Neural progenitor cell (in vitro differentiated cells): ENCODE results near the gene EXOC6B. TPM values are rescaled to one million over a fixed set of nuclear protein-coding genes. Genes with fewer than 3 reads are reported as not detected.

Experiments
- DNase-seq: peaks from one replicate; pipeline ENCODE4 v3.0.0-alpha.2; 2016; ENCODE audit warnings: low spot score
- H2AFZ ChIP-seq: fragments of 200-600 bp; sonication (generic); replicated peaks from 2 replicates; pipeline ENCODE4 v1.6.1; 2016; ENCODE audit warnings: antibody characterized with exemption
- H3F3A ChIP-seq: fragments of 200-600 bp; sonication (generic); 2 replicates; pipeline ENCODE4 v1.6.1; 2016; ENCODE audit warnings: antibody characterized with exemption, low read depth
- H3K27ac ChIP-seq: fragments of 200-600 bp; sonication (generic); 2 replicates; pipeline ENCODE4 v1.5.1; 2016; ENCODE audit warnings: mild to moderate bottlenecking
- H3K27me3 ChIP-seq: fragments of 200-600 bp; sonication (generic); 2 replicates; pipeline ENCODE4 v1.6.1; 2016; ENCODE audit warnings: mild to moderate bottlenecking, moderate library complexity
- H3K36me3 ChIP-seq: fragments of 200-600 bp; sonication (generic); 2 replicates; pipeline ENCODE4 v1.5.1; 2016
- H3K4me1 ChIP-seq: fragments of 200-600 bp; sonication (generic); 2 replicates; pipeline ENCODE4 v1.6.1; 2016; ENCODE audit warnings: mixed run types
- H3K4me2 ChIP-seq: fragments of 200-600 bp; sonication (generic); 2 replicates; pipeline ENCODE4 v1.6.1; 2016
- H3K4me3 ChIP-seq: fragments of 200-600 bp; sonication (generic); 2 replicates; pipeline ENCODE4 v1.5.1; 2016
- H3K79me2 ChIP-seq: fragments of 200-600 bp; sonication (generic); 2 replicates; pipeline ENCODE4 v1.6.1; 2016; ENCODE audit warnings: low read depth
- H3K9ac ChIP-seq: fragments of 200-600 bp; sonication (generic); 2 replicates; pipeline ENCODE4 v1.6.1; 2016
- H3K9me3 ChIP-seq: fragments of 200-600 bp; sonication (generic); 2 replicates; pipeline ENCODE4 v1.5.1; 2016; ENCODE audit warnings: low read depth
- H4K20me1 ChIP-seq: fragments of 200-600 bp; sonication (generic); 2 replicates; pipeline ENCODE4 v1.6.1; 2016; ENCODE audit warnings: low read depth
- H3K27ac Mint-ChIP-seq: 3 replicates; pipeline ENCODE4 v1.8.0; 2021; ENCODE audit warnings: mixed read lengths
- H3K27me3 Mint-ChIP-seq: 2 replicates; pipeline ENCODE4 v1.8.0; 2022; ENCODE audit warnings: low read depth, mild to moderate bottlenecking, inconsistent platforms, moderate library complexity, mixed read lengths; ENCODE audit not compliant: insufficient read depth
- H3K36me3 Mint-ChIP-seq: 3 replicates; pipeline ENCODE4 v1.8.0; 2021; ENCODE audit warnings: mixed read lengths
- H3K4me1 Mint-ChIP-seq: 3 replicates; pipeline ENCODE4 v1.8.0; 2021; ENCODE audit warnings: mixed read lengths
- H3K4me3 Mint-ChIP-seq: 3 replicates; pipeline ENCODE4 v1.8.0; 2021; ENCODE audit warnings: mild to moderate bottlenecking, moderate library complexity, mixed read lengths
- H3K9me3 Mint-ChIP-seq: 3 replicates; pipeline ENCODE4 v1.8.0; 2020; ENCODE audit warnings: mixed read lengths
- EZH2 ChIP-seq: fragments of 200-600 bp; sonication (generic); IDR thresholded peaks from 2 replicates; pipeline ENCODE4 v1.6.1; 2017; ENCODE audit warnings: antibody characterized with exemption, mild to moderate bottlenecking, moderate library complexity
- EZH2phosphoT487 ChIP-seq: fragments of 200-600 bp; sonication (generic); IDR thresholded peaks from 2 replicates; pipeline ENCODE4 v1.6.1; 2017; ENCODE audit warnings: antibody characterized with exemption
- total RNA-seq: library from RNA; depleted of rRNA; stranded (reverse); fragments of >200 nt; gene quantifications from 2 replicates; pipeline ENCODE4 v1.2.3, GENCODE V29; 2015; ENCODE audit warnings: low replicate concordance
- TF ChIP-seq, protein P1 (sequence below): fragments of 200-600 bp; sonication (generic); IDR thresholded peaks from 2 replicates; pipeline ENCODE4 v1.5.1; 2017; ENCODE audit warnings: antibody characterized with exemption, mild to moderate bottlenecking

Gene EXOC6B
- total RNA-seq, 1 donor from 2014 or later = 41.2 TPM

DNA sequence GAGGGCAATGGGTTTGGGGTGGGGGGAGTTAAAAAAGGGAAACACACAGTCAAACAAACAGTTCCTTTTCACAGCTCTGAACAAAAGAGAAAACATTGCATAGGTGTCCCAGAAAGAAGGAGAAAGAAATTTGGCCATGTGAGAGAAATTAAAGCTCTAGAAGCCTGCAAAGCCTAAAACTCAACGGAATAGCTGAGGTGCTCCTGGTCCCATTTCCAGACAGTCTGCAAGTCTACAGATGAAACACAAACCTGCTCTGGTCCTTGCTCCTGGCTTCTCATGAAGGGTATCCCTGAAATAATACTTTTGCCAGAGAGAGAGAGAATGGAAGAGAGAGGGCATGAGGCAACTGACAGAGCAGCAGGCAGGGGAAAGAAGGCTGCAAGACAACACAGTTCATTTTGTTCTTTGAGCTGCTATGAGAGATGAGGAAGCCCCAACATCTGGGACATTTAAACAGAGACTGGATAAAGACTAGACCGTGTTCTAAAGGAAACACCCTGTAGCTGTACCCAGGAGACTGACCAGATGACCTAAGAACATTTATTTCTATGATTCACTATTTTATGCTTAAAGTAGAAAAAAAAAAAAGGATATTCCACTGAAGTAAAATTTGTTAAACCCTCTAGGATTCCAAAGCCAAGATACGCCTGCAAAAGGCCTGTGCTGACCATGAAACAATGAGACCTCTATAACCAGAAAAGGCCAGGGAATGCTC is 620.9 kb downstream of the EXOC6B start:
- no peak for TF ChIP-seq EZH2
- no peak for TF ChIP-seq EZH2phosphoT487
- TF ChIP-seq, protein P1, sequence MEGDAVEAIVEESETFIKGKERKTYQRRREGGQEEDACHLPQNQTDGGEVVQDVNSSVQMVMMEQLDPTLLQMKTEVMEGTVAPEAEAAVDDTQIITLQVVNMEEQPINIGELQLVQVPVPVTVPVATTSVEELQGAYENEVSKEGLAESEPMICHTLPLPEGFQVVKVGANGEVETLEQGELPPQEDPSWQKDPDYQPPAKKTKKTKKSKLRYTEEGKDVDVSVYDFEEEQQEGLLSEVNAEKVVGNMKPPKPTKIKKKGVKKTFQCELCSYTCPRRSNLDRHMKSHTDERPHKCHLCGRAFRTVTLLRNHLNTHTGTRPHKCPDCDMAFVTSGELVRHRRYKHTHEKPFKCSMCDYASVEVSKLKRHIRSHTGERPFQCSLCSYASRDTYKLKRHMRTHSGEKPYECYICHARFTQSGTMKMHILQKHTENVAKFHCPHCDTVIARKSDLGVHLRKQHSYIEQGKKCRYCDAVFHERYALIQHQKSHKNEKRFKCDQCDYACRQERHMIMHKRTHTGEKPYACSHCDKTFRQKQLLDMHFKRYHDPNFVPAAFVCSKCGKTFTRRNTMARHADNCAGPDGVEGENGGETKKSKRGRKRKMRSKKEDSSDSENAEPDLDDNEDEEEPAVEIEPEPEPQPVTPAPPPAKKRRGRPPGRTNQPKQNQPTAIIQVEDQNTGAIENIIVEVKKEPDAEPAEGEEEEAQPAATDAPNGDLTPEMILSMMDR = no peak
- Mint-ChIP-seq H3K27ac (no peak overlapping the region), H3K4me3 (no peak overlapping the region), H3K36me3 (no peaks in the 10 kb centered on the region), H3K4me1 (no peaks in the 10 kb centered on the region), H3K27me3 (peaks cover under 1% of the 10 kb centered on the region), H3K9me3 (no peaks in the 10 kb centered on the region)
- no peak for DNase-seq
- Histone ChIP-seq H3K4me2 (no peak overlapping the region), H3K4me1 (no peaks in the 10 kb centered on the region), H3K27ac (no peak overlapping the region), H4K20me1 (no peaks in the 10 kb centered on the region), H3K9me3 (no peaks in the 10 kb centered on the region), H3K36me3 (no peaks in the 10 kb centered on the region), H2AFZ (no peak overlapping the region), H3K27me3 (no peaks in the 10 kb centered on the region), H3K79me2 (no peaks in the 10 kb centered on the region), H3K4me3 (no peak overlapping the region), H3K9ac (no peak overlapping the region), H3F3A (no peaks in the 10 kb centered on the region)

DNA sequence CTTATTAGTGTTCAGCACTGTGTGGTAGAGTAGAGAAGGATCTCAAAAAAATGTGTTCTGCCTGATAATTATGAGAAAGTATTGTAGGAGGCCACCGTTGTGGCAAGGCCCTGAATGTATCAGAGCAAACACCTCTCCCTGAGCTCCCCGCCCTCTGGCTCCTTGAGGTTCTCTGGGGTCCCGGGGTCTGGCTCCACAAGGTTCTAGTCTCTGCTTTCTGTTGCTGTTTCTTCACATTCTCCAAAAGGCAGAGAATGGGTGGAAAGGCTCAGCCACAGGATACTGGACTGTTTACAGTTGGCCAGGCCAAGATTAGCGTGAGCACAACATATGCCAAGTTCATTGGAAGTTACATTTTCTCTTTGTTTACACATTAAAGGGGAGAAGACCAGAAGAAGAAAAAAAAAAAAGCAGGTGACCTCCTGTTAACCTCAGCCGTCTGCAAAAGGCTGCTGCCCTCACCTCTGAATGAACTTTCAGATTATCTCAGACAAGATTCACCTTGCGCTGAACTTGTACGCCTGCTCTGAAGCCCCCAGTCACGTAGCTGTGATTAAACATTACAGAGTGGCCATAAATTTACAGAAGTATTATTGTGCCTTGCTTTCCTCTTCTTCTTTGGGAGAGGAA is 621.6 kb downstream of the EXOC6B start:
- Histone ChIP-seq H3K79me2 (no peaks in the 10 kb centered on the region), H4K20me1 (no peaks in the 10 kb centered on the region), H3K9me3 (no peaks in the 10 kb centered on the region), H3K27ac (no peak overlapping the region), H3K27me3 (no peaks in the 10 kb centered on the region), H3K4me2 (no peak overlapping the region), H3K36me3 (no peaks in the 10 kb centered on the region), H2AFZ (no peak overlapping the region), H3F3A (no peaks in the 10 kb centered on the region), H3K4me1 (no peaks in the 10 kb centered on the region), H3K9ac (no peak overlapping the region), H3K4me3 (no peak overlapping the region)
- H3K9me3 Mint-ChIP-seq = no peaks in the 10 kb centered on the region
- peaks cover 2% of the 10 kb centered on the region for H3K27me3 Mint-ChIP-seq
- no peak overlapping the region for H3K4me3 Mint-ChIP-seq
- H3K4me1 Mint-ChIP-seq = no peaks in the 10 kb centered on the region
- H3K36me3 Mint-ChIP-seq = no peaks in the 10 kb centered on the region
- DNase-seq = no peak
- H3K27ac Mint-ChIP-seq = no peak overlapping the region
- TF ChIP-seq EZH2phosphoT487 = no peak
- TF ChIP-seq, protein P1 = no peak
- no peak for TF ChIP-seq EZH2

DNA sequence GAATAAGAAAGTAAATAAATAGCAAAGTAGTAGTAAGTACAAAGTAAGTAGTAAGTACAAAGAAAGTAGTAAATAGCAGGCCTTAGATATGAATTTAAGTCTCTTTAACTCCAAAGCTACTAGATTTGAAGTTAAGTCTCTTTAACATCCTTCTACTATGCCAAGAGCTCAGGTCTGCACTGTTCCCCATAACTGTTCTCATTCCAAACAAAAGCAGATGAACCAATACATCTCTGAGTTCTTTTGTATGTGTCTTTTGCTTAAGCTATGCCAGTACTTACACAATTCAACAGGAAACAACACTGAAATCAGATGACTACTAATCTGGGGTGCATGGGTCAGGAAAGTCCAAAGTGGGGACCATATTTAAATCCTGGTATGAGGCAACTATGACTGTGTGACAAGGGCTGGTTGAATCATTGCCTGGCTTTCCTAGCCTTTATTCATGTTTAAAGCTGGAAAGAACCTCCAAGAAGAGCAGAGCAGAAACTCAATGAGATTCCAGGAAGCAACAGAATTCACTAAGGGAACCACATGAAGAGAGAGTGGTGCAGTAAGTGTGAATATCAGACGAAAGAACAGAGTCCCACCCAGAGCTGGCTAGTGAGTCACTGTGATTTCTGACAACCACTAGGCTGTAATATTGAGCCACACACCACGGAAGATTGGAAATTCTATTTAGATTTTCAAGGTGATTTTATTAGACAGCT is 627.1 kb downstream of the EXOC6B start:
- Histone ChIP-seq H3K36me3 (no peaks in the 10 kb centered on the region), H3K9ac (no peak overlapping the region), H3K27me3 (no peaks in the 10 kb centered on the region), H3K79me2 (no peaks in the 10 kb centered on the region), H4K20me1 (no peaks in the 10 kb centered on the region), H3K4me3 (no peak overlapping the region), H2AFZ (no peak overlapping the region), H3K4me1 (no peaks in the 10 kb centered on the region), H3K9me3 (no peaks in the 10 kb centered on the region), H3K27ac (no peak overlapping the region), H3F3A (no peaks in the 10 kb centered on the region), H3K4me2 (no peak overlapping the region)
- Mint-ChIP-seq H3K27ac (no peak overlapping the region), H3K4me3 (no peak overlapping the region), H3K4me1 (no peaks in the 10 kb centered on the region), H3K36me3 (no peaks in the 10 kb centered on the region), H3K27me3 (peaks cover 2% of the 10 kb centered on the region), H3K9me3 (no peaks in the 10 kb centered on the region)
- no peak for DNase-seq
- TF ChIP-seq, protein P1 = no peak
- TF ChIP-seq EZH2phosphoT487 = no peak
- TF ChIP-seq EZH2 = no peak
